B cell (primary cell): ENCODE measurements around the gene FBXL20.

Source experiments
- CTCF ChIP-seq: fragments of 200-600 bp; IDR thresholded peaks from one replicate; pipeline ENCODE4 v1.8.0; 2022; ENCODE audit warnings: antibody characterized with exemption, mild to moderate bottlenecking
- EZH2 ChIP-seq: IDR thresholded peaks from 2 replicates; pipeline ENCODE4 v1.6.1; 2012; ENCODE audit warnings: borderline replicate concordance, low read depth, mild to moderate bottlenecking, moderate library complexity, low read length; ENCODE audit not compliant: insufficient read depth, poor library complexity, severe bottlenecking

- no peak for TF ChIP-seq CTCF
- no peak for TF ChIP-seq EZH2
Observed at GRCh38 chr17:39399791-39400190, 1.6 kb downstream of the FBXL20 start.
